Activated CD4-positive, alpha-beta T cell treated with anti-CD3 and anti-CD28 coated beads for 36 hours (primary cell): ENCODE data around the gene CRIP3. TPM values are rescaled to one million over a fixed set of nuclear protein-coding genes. Genes with fewer than 3 reads are reported as not detected.

Experiments used
- ATAC-seq: fragments of 200-7000 bp; cut with Tn5 transposase; one replicate; pipeline ENCODE4 v1.10.0; 2021; ENCODE audit warnings: mild to moderate bottlenecking, moderate library complexity
- CTCF ChIA-PET: fragments of 350-600 bp; sonication (Branson Sonifier 250); formaldehyde crosslinking; loops from one replicate; lab custom pipeline; 2021; ENCODE audit warnings: antibody characterized with exemption; lab: Charles Lee
- POLR2A ChIA-PET: fragments of 350-600 bp; sonication (Branson Sonifier 250); formaldehyde crosslinking; loops from one replicate; lab custom pipeline; 2021; ENCODE audit warnings: antibody characterized with exemption, inconsistent platforms; lab: Charles Lee
- DNase-seq: peaks from one replicate; pipeline ENCODE4 v3.0.0-alpha.2; 2020
- H3K27ac Mint-ChIP-seq: one replicate; pipeline ENCODE4 v1.8.0; 2021; ENCODE audit warnings: mixed read lengths
- H3K27me3 Mint-ChIP-seq: one replicate; pipeline ENCODE4 v1.8.0; 2021; ENCODE audit warnings: mixed read lengths
- H3K36me3 Mint-ChIP-seq: one replicate; pipeline ENCODE4 v1.8.0; 2021; ENCODE audit warnings: low read depth, mixed read lengths
- H3K4me1 Mint-ChIP-seq: one replicate; pipeline ENCODE4 v1.8.0; 2021; ENCODE audit warnings: mixed read lengths
- H3K4me3 Mint-ChIP-seq: one replicate; pipeline ENCODE4 v1.8.0; 2021; ENCODE audit warnings: mild to moderate bottlenecking, moderate library complexity, mixed read lengths
- H3K9me3 Mint-ChIP-seq: one replicate; pipeline ENCODE4 v1.8.0; 2021; ENCODE audit warnings: low read depth, mixed read lengths
- intact Hi-C, 2 experiments: fragments of 100-400 bp; cut with DNase I in 1 of 2; cut with micrococcal nuclease in 1 of 2; formaldehyde crosslinking; loops; one replicate each; pipeline versions ENCODE4 v1.14.2 to v1.15.1; 2022 to 2024; cut with DNase I, micrococcal nuclease
- total RNA-seq, 2 experiments: library from RNA; stranded (reverse); gene quantifications; one replicate each; pipeline ENCODE4 v1.2.3, GENCODE V29; 2021

CRIP3 gene
- total RNA-seq, 2 experiments from 2014 or later, result 1.6 to 1.8 TPM

DNA sequence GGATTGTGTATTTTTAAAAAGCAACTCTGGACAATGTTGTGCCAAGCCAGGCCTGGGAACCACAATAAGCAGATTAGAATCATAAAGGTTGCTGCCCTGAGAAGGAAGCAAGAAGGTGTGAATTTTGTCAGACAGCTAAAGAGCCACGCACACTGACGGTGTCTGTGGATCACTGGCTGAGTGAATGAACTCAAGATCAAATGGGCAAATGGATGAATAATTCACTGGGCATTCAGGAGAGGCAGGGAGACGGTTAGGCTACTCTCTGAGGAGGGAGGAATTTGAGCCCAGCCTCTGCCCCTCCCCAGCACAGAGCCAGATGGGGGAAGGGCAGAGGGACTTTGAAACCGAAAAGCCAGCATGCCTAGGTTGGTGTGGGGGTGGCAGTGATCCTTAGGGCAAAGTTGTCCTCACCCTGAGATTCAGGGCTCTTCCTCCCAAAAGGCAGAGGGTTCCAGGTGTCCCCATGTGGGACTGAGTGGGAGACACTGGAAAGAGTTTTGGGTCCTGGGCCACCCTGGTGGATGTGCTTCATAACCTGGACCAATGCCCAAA is 30.0 kb downstream of the CRIP3 start:
- intact Hi-C loops, result no loop called here

DNA sequence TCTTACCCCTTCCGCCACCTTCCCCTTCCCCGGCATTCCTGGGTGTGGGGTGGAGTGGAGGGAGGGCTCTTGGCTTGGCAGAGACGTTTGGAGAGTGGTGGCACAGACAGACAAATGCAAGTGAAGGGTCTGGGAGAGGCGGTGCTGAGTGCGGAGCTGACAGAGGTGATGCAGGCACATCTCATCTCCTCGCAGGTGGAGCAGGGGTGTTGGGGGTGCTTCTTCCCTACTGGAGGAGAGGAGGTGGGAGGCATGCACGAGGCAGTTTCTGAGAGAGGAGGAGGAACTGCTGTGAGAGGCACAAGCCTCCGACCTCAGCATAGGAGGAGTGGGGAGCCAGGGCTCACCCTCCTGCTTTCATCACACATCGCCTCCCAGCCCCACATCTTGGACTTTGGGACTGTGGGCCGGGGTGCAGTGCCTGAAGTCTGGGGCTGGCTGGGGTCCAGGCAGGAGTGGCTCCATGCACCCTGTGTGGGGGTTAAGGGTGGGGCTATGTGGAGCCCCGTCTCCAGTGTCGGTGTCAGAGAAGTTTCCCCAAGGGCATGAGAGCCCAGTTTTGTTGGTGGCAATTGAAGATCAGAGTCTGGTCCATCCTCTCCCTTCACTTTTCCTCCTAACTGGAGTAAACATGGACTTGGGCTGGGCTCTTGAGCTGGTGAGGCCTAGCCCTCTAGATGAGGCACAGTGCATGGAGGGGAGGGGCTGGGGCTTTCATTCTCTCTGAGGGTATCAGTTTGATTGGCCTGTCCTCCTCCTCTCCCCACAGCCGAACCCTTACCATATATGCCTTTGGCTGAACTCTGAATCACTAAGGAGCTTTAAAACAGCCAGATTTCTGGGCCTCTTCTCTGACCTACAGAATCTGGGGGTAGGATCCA is 30.7 kb downstream of the CRIP3 start:
- Mint-ChIP-seq H3K27me3 (peaks cover 20% of the 10 kb centered on the region), H3K9me3 (no peaks in the 10 kb centered on the region), H3K4me3 (no peak overlapping the region), H3K4me1 (peaks cover 16% of the 10 kb centered on the region), H3K36me3 (no peaks in the 10 kb centered on the region), H3K27ac (no peak overlapping the region)
- ATAC-seq (no peak), DNase-seq (no peak)
- POLR2A ChIA-PET, result no interaction called here
- intact Hi-C loops, result no loop called here
- CTCF ChIA-PET, result interaction anchor here (0.6 to 0.7 kb wide), 2 partner anchors 16 to 270 kb away, joined by 3 to 5 read pairs; no protein-coding TSS in a partner anchor

More for the DNA sequence above, 30.0 kb downstream of the CRIP3 start:
- H3K27ac Mint-ChIP-seq, result no peak overlapping the region
- ChIA-PET CTCF (interaction anchor here (0.6 to 0.7 kb wide), 2 partner anchors 17 to 271 kb away, joined by 3 to 5 read pairs; no protein-coding TSS in a partner anchor), POLR2A (no interaction called here)
- H3K36me3 Mint-ChIP-seq, result no peaks in the 10 kb centered on the region
- peaks cover 20% of the 10 kb centered on the region for H3K27me3 Mint-ChIP-seq
- peaks cover 16% of the 10 kb centered on the region for H3K4me1 Mint-ChIP-seq
- no peak for ATAC-seq
- no peak overlapping the region for H3K4me3 Mint-ChIP-seq
- no peaks in the 10 kb centered on the region for H3K9me3 Mint-ChIP-seq
- DNase-seq, result no peak

DNA sequence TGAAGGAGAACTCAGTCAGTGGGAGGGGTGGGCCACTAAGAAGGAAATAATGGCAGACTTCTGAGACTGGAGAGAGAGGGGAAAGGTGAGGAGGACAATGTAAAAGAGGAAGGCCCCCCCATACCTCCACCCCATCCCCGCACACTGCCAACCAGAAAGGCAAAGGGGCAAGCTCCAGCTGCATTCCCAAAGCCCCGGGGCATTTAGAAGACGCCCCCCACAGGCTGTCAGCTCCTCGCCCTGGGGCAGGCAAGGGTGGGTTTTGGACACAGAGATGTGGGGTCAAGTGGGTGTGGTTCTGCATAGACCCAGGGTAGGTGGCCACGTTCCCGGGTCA is 31.4 kb downstream of the CRIP3 start:
- ChIA-PET CTCF (interaction anchor here (0.7 kb wide), 1 partner anchor 163 kb away, joined by 3 read pairs; no protein-coding TSS in a partner anchor), POLR2A (no interaction called here)
- no peak overlapping the region for H3K27ac Mint-ChIP-seq
- H3K9me3 Mint-ChIP-seq, result no peaks in the 10 kb centered on the region
- H3K4me1 Mint-ChIP-seq, result peaks cover 16% of the 10 kb centered on the region
- no peaks in the 10 kb centered on the region for H3K36me3 Mint-ChIP-seq
- H3K4me3 Mint-ChIP-seq, result peak overlapping the region; percentile 9
- ATAC-seq (no peak), DNase-seq (no peak)
- intact Hi-C loops, result no loop called here
- peaks cover 17% of the 10 kb centered on the region for H3K27me3 Mint-ChIP-seq

DNA sequence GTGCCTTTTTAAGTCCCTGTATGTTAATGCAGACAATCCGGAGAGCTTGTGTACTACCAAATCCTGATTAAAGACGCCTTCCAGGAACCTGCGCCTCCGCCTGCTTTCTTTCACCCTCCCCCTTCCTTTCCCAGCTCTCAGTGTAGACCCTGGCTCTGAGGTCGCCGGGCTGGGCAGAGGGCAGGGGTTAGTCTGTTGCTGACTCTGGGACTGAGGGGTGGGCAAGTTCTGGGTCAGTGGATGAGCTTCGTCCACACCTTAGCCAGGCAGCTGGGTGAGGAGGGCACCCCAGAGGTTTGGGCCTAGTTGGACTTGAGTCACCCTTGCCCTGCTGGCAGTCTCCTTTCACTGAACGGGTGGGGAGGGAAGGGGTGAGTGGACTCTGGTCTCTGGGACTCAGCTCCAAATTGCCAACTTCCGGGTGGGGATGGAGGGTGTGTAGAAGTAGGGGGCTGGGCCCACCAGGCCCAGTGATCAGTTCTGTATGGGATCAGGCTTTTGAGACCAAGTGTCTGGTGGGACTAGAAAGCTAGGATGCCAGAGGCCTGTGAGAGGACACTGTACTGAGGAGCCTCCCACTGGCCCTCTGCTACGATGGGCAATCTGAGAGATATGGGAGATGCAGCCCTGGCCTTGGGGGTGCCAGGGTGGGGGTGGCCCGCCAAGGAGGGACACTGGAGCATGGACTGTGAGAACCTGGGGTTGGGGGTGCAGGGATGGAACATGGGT is 31.9 kb downstream of the CRIP3 start:
- no peak for DNase-seq
- Mint-ChIP-seq H3K9me3 (no peaks in the 10 kb centered on the region), H3K27ac (no peak overlapping the region), H3K36me3 (no peaks in the 10 kb centered on the region), H3K4me3 (peak overlapping the region; percentile 9), H3K4me1 (peaks cover 16% of the 10 kb centered on the region), H3K27me3 (peaks cover 17% of the 10 kb centered on the region)
- CTCF ChIA-PET, result interaction anchor here (0.7 kb wide), 1 partner anchor 164 kb away, joined by 3 read pairs; no protein-coding TSS in a partner anchor
- POLR2A ChIA-PET, result no interaction called here
- intact Hi-C loops, result no loop called here
- ATAC-seq, result no peak

DNA sequence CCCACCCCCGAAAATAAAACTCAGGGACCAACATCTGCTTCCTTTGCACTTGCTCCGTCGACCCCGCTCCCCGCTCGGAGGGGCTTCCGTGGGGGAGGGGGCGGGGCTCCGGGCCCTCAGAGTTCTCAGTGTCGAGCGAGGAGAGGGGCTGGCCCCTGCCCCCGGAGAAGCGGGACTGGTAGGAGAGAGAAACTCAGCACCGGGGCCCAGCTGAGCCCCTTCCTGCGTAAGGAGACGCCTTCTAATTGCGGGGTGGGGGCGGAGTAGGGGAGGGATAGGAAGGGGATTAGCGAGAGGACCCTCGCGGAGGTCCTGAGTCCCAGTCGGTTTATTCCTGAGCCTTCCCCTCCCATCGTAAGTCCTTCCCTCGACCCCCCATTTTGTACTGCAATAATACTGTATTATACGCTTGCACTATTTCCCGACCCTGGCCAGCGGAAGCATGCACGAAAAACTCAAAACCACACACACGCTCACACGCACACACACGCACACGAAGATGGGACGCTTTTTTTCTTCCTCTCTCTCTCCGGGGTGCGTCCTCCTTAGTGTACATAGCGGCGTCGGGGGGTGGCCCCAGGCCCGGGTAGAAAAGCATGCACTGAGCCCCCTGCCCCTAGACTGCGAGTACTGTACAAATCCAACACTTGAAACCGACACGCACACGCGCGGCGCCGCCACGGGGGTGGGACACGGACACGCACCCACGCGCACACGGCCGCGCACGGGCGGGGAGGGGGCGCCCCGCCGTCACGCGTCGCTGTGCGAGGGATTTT is 32.6 kb downstream of the CRIP3 start:
- DNase-seq, result peak; percentile 59
- Mint-ChIP-seq H3K9me3 (no peaks in the 10 kb centered on the region), H3K36me3 (no peaks in the 10 kb centered on the region), H3K4me3 (peak overlapping the region; percentile 61), H3K27ac (no peak overlapping the region), H3K4me1 (peaks cover 16% of the 10 kb centered on the region), H3K27me3 (peaks cover 15% of the 10 kb centered on the region)
- peak; percentile 57 for ATAC-seq
- intact Hi-C loops, result no loop called here
- ChIA-PET POLR2A (no interaction called here), CTCF (no interaction called here)

DNA sequence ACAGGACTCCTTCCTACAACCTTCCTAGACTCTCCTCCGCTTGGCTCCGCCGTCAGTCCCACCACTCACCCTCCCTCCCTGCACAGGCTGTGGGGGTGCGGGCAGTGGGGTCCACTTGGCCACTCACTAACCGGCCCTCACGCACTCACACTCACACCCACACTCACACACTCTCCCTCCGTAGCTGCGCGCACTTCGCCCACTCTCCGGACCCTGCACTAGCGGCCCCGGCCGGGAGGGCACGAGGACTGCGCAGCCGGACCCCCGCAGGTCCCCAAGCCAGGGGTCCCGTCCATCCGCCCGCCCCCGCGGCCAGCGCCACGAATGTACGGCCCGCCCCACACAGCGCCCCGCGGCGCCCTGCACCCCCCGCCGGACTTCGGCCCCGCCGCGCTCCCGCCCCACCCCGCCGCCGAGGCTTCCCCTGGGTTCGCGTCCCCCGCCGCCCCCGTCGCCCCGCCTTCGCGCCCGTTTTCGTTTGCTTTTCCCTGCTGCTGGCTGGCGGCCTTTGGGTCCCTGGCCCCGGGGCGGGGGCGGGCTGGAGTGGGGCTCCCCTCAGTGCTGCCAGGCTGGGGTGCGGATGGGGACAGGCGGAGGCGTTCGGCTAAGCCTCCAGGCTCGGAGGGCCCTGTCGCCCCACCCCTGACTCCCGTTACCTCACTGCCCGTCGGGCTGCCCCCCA is 33.6 kb downstream of the CRIP3 start:
- peaks cover 16% of the 10 kb centered on the region for H3K4me1 Mint-ChIP-seq
- peaks cover 19% of the 10 kb centered on the region for H3K27me3 Mint-ChIP-seq
- intact Hi-C loops, result no loop called here
- ATAC-seq (peak; percentile 58), DNase-seq (peak; percentile 52)
- ChIA-PET CTCF (no interaction called here), POLR2A (interaction anchor here (0.6 kb wide), 1 partner anchor 45 kb away, joined by 4 read pairs; no protein-coding TSS in a partner anchor)
- no peaks in the 10 kb centered on the region for H3K9me3 Mint-ChIP-seq
- no peak overlapping the region for H3K27ac Mint-ChIP-seq
- peak overlapping the region; percentile 54 for H3K4me3 Mint-ChIP-seq
- H3K36me3 Mint-ChIP-seq, result no peaks in the 10 kb centered on the region

DNA sequence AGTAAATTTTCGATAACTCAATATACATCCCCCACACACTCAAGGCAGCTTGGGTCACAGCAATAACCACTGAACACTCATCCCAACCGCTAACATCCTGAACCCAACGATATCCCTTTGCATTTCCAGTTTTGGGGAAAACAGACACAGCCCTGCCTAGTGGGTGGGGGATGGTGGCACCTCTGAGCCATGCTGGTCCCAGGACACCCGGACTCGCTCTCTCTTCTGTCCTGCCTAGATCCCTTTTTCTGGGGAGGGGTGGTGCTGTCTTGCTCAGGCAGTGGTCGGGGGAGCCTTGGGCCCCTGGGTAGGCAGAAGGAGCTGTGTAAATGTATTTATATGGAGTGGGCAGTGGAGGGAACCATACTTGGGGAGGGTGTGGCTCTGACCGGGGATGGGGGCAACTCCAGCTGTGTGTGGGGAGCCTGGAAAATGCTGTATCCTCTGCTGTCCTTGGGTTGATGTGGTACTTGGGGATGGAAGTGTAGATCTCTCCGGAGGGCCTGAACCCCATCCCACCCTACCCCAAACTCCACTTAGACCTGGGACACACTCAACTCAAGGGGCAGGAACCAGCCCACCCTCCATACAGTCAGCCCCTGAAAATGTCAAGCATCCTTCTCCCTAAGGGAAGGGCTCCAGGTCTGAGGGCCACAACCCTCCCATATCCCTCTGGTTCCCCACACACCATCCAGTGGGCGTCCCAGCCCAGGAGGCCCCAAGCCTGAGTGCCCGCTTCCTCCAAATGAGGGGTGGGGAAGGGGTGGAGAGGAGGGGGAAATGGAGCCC is 34.3 kb downstream of the CRIP3 start:
- DNase-seq (no peak), ATAC-seq (no peak)
- H3K9me3 Mint-ChIP-seq, result no peaks in the 10 kb centered on the region
- H3K27ac Mint-ChIP-seq, result no peak overlapping the region
- CTCF ChIA-PET, result interaction anchor here (0.6 kb wide), 1 partner anchor 17 kb away, joined by 3 read pairs; no protein-coding TSS in a partner anchor
- peak overlapping the region; percentile 54 for H3K4me3 Mint-ChIP-seq
- no peaks in the 10 kb centered on the region for H3K36me3 Mint-ChIP-seq
- intact Hi-C loops, result no loop called here
- H3K27me3 Mint-ChIP-seq, result peaks cover 19% of the 10 kb centered on the region
- POLR2A ChIA-PET, result interaction anchor here (0.6 kb wide), 1 partner anchor 46 kb away, joined by 4 read pairs; no protein-coding TSS in a partner anchor
- H3K4me1 Mint-ChIP-seq, result peaks cover 16% of the 10 kb centered on the region

DNA sequence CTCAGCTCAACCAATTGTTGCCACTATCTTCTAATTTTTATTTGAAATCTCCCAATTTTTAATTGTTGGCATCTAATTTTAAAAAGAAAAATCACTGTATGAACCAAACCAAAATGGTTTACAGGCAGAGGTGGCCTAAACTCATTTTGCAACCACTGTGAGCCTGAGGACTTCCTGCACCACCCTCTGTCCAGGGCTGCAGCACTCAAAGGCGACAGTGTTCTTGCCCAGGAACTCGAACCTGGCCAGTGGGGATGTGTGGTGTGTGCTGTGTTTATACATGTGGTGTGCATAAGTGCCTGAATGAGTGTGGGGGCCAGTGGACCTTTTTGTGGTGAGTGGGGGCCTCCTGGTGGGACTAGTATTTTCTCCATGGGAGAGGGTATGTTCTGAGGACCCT is 34.9 kb downstream of the CRIP3 start:
- DNase-seq (no peak), ATAC-seq (no peak)
- intact Hi-C loops, result no loop called here
- Mint-ChIP-seq H3K27ac (no peak overlapping the region), H3K4me1 (peaks cover 19% of the 10 kb centered on the region), H3K36me3 (no peaks in the 10 kb centered on the region), H3K9me3 (no peaks in the 10 kb centered on the region), H3K27me3 (peaks cover 23% of the 10 kb centered on the region), H3K4me3 (no peak overlapping the region)
- ChIA-PET CTCF (interaction anchor here (0.6 kb wide), 1 partner anchor 18 kb away, joined by 3 read pairs; no protein-coding TSS in a partner anchor), POLR2A (no interaction called here)

DNA sequence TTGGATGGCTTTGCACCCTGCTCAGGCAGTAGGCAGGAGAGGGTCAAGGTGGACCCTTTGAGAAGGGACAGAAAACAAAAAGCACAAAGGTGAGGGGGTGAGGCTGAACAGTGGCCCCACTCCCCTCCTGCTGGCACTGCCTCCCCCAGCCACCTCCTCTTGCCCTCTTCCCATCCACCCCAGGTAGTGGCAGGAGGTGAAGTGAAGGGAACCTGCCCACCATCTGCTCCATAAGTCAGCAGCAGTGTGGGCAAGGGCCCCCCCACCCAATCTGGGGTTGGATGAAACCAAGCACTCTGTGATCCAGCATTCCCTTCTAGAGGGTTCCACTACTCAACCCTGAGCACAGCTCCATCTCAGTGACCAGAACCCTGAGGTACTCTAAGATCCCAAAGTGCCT is 36.7 kb downstream of the CRIP3 start:
- peaks cover 17% of the 10 kb centered on the region for H3K4me1 Mint-ChIP-seq
- POLR2A ChIA-PET, result no interaction called here
- no peak for ATAC-seq
- intact Hi-C loops, result no loop called here
- no peaks in the 10 kb centered on the region for H3K36me3 Mint-ChIP-seq
- H3K9me3 Mint-ChIP-seq, result no peaks in the 10 kb centered on the region
- H3K27ac Mint-ChIP-seq, result no peak overlapping the region
- H3K4me3 Mint-ChIP-seq, result no peak overlapping the region
- CTCF ChIA-PET, result interaction anchor here (0.6 to 0.9 kb wide), 3 partner anchors 8 to 224 kb away, joined by 3 to 4 read pairs (median 3); no protein-coding TSS in a partner anchor
- peaks cover 18% of the 10 kb centered on the region for H3K27me3 Mint-ChIP-seq
- DNase-seq, result no peak
